ENCODE measurements around the gene FAM117A. TPM values are rescaled to one million over a fixed set of nuclear protein-coding genes. Genes with fewer than 3 reads are reported as not detected.

FAM117A gene
- total and polyA plus RNA-seq, 10 of the 15 experiments (the other 5 are each of a cell fraction or from before 2014, with no cell fraction given): 2.1 to 29.6 (median 20.0) TPM

DNA sequence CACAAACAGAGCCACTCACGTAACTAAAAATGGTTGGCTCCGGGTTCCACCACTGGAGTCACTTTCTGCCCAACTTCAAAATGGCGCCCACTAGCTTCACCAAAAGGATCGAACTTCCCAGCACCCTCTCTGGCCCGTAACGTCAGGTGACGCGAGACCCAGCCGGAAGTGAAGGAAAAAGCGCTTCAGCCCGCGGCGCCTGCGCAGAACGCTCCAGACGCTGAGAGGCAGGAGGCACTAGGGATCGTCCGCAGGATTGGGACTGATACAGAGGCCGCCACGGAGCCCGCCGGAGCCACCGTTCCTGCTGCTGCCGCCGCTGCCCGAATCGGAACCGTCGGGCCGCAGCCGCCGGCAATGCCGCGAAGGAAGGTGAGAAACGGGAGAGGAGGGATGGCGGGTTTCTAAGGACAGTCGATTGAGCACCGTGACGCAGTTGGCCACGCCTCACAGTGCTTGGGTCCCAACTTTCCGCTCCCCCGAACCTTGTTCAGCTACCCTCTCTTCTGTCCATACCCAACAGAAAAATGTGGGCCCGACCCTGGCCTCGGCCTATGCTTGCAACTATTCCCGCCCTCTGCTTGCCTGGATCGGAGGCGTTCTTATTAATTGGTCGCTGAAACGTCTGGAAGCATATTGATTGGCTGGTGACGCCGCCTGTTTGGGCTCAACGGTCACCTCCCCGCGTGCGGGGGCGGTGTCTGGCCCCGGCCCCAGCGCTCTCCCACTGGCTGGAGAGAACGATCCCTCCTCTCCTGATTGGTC is 24.7 kb upstream of the FAM117A start, which contains the start of gene KAT7:
Gene KAT7, plus strand, starts transcription at position 204 of the 765 bp plus-strand sequence. Its CDS starts 154 bp downstream, at position 358.
- ChIA-PET CTCF (interaction anchor here (0.6 to 3.9 kb wide), 10 partner anchors 12 to 218 kb away, joined by 3 to 34 read pairs (median 6); partner anchors contain the start of gene SLC35B1), POLR2A (interaction anchor here (0.6 to 3.0 kb wide), 7 partner anchors 22 to 92 kb away, joined by 3 to 27 read pairs (median 7); partner anchors contain the start of genes FAM117A and SLC35B1), RAD21 (ENCODE audit: unreplicated experiment) (interaction anchor here (0.6 to 2.2 kb wide), 11 partner anchors 12 to 221 kb away, joined by 3 to 20 read pairs (median 5); partner anchors contain the start of genes FAM117A and SLC35B1), SMC1A (ENCODE audit: uncharacterized antibody, unreplicated experiment) (interaction anchor here (0.8 to 4.0 kb wide), 13 partner anchors 15 to 293 kb away, joined by 3 to 25 read pairs (median 4); partner anchors contain the start of gene SLC35B1)
- Histone ChIP-seq H2AFZ (ENCODE audit: control insufficient read depth, low read depth, low read length) (peak within 1 kb of the TSS; percentile 92), H3K4me3 (peak within 1 kb of the TSS; percentile 91), H3K4me1 (ENCODE audit: control insufficient read depth, insufficient read depth, low read length) (peaks cover 6% of the 10 kb centered on the region), H4K20me1 (ENCODE audit: control insufficient read depth, insufficient read depth) (no peaks in the 10 kb centered on the region), H3K9me3 (replicated peaks; ENCODE audit: control insufficient read depth, insufficient read depth, low read length) (no peaks in the 10 kb centered on the region), H3K27me3 (replicated peaks in 1 of 2; ENCODE audit: control insufficient read depth in 2 of 2, insufficient read depth in 2 of 2, low read length in 1 of 2) (no peaks in the 10 kb centered on the region), H3K27ac (ENCODE audit: control insufficient read depth, insufficient read depth) (peak within 1 kb of the TSS; percentile 99), H3K4me2 (ENCODE audit: control insufficient read depth, insufficient read depth) (peak within 1 kb of the TSS; percentile 95), H3K9ac (ENCODE audit: control insufficient read depth, insufficient read depth, low read length) (peak within 1 kb of the TSS; percentile 99), H3K36me3 (ENCODE audit: control insufficient read depth in 2 of 2, insufficient read depth in 2 of 2, low read length in 1 of 2) (peaks cover 0 to 14% of the 10 kb centered on the region in 2 experiments; a peak in 3 of 4 replicates), H3K79me2 (ENCODE audit: control insufficient read depth, insufficient read depth, low read length) (peaks cover 38% of the 10 kb centered on the region)
- DNase-seq (ENCODE audit: low read depth, low spot score): peak; percentile 99
- under 1% methylated on average over 59 of the region's 59 CpGs for WGBS (ENCODE audit: insufficient coverage, insufficient replicate concordance, low lambda C conversion rate, missing lambda C conversion rate)
- peak; percentile 98 for FAIRE-seq
- BruUV-seq (replicated peaks): no TSS peak
- in situ Hi-C loops (cut with MboI): loop anchor here (5.0 kb wide), 2 partner anchors 81 to 216 kb away; partner anchors contain the start of gene SLC35B1
- intact Hi-C loops (cut with micrococcal nuclease; ENCODE audit: unreplicated experiment): loop anchor here (1.0 to 2.0 kb wide), 3 partner anchors 42 to 446 kb away; no protein-coding TSS in a partner anchor
- peak; percentile 96 for ATAC-seq
- TF ChIP-seq SIN3A (IDR thresholded peaks at IDR 0.05; ENCODE audit: low read depth, low read length) (peak; percentile 15), YY1 (IDR thresholded peaks at IDR 0.05; ENCODE audit: low read depth, low read length) (peak; percentile 100), ATF7 (IDR thresholded peaks at IDR 0.05; ENCODE audit: low read depth) (peak; percentile 84), POLR2AphosphoS5 (IDR thresholded peaks at IDR 0.05; ENCODE audit: low read length) (peak; percentile 97), NR2C1 (IDR thresholded peaks at IDR 0.05) (peak; percentile 94), IRF4 (IDR thresholded peaks at IDR 0.05; ENCODE audit: low read depth, low read length) (0 out of 2 replicates have a peak, but pooled peaks have one; percentile 18), FOXM1 (IDR thresholded peaks at IDR 0.05; ENCODE audit: low read depth, low read length) (0 out of 2 replicates have a peak, but pooled peaks have one; percentile 57), HCFC1 (IDR thresholded peaks at IDR 0.05; ENCODE audit: low read length) (peak; percentile 94), RUNX3 (IDR thresholded peaks at IDR 0.05; ENCODE audit: low read length) (peak; percentile 29; the same call in 1 of the 2 replicates), SIX5 (IDR thresholded peaks at IDR 0.05; ENCODE audit: low read depth, low read length, severe bottlenecking) (peak; percentile 90), NFYB (IDR thresholded peaks at IDR 0.05; ENCODE audit: insufficient read depth, low read depth, low read length) (peak; percentile 99), NR2F1 (conservative IDR thresholded peaks at IDR 0.05) (0 out of 2 replicates have a peak, but pooled peaks have one; percentile 20), ZZZ3 (IDR thresholded peaks at IDR 0.05; ENCODE audit: control insufficient read depth, insufficient read length, low read depth) (no peak)
- TF ChIP-seq, protein P1, sequence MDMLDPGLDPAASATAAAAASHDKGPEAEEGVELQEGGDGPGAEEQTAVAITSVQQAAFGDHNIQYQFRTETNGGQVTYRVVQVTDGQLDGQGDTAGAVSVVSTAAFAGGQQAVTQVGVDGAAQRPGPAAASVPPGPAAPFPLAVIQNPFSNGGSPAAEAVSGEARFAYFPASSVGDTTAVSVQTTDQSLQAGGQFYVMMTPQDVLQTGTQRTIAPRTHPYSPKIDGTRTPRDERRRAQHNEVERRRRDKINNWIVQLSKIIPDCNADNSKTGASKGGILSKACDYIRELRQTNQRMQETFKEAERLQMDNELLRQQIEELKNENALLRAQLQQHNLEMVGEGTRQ (IDR thresholded peaks at IDR 0.05; ENCODE audit: borderline replicate concordance, low read depth, low read length): peak; percentile 76
- TF ChIP-seq, protein P2, sequence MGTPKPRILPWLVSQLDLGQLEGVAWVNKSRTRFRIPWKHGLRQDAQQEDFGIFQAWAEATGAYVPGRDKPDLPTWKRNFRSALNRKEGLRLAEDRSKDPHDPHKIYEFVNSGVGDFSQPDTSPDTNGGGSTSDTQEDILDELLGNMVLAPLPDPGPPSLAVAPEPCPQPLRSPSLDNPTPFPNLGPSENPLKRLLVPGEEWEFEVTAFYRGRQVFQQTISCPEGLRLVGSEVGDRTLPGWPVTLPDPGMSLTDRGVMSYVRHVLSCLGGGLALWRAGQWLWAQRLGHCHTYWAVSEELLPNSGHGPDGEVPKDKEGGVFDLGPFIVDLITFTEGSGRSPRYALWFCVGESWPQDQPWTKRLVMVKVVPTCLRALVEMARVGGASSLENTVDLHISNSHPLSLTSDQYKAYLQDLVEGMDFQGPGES (IDR thresholded peaks at IDR 0.05): peak; percentile 99
- TF ChIP-seq, protein P3, sequence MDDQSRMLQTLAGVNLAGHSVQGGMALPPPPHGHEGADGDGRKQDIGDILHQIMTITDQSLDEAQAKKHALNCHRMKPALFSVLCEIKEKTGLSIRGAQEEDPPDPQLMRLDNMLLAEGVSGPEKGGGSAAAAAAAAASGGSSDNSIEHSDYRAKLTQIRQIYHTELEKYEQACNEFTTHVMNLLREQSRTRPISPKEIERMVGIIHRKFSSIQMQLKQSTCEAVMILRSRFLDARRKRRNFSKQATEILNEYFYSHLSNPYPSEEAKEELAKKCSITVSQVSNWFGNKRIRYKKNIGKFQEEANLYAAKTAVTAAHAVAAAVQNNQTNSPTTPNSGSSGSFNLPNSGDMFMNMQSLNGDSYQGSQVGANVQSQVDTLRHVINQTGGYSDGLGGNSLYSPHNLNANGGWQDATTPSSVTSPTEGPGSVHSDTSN (IDR thresholded peaks at IDR 0.05; ENCODE audit: insufficient replicate concordance, low read depth, low read length): peak; percentile 96
- TF ChIP-seq, protein P4, sequence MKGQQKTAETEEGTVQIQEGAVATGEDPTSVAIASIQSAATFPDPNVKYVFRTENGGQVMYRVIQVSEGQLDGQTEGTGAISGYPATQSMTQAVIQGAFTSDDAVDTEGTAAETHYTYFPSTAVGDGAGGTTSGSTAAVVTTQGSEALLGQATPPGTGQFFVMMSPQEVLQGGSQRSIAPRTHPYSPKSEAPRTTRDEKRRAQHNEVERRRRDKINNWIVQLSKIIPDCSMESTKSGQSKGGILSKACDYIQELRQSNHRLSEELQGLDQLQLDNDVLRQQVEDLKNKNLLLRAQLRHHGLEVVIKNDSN (IDR thresholded peaks at IDR 0.05; ENCODE audit: borderline replicate concordance, extremely low read length, insufficient read depth, low read depth, low read length): peak; percentile 88
- TF ChIP-seq, protein P5, sequence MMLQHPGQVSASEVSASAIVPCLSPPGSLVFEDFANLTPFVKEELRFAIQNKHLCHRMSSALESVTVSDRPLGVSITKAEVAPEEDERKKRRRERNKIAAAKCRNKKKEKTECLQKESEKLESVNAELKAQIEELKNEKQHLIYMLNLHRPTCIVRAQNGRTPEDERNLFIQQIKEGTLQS (IDR thresholded peaks at IDR 0.05; ENCODE audit: borderline replicate concordance, extremely low read depth, low read depth, low read length): peak; percentile 64; the same call in 1 of the 2 replicates

All from GM12878 (cell line).